Prostate gland (tissue), 2 donors: ENCODE measurements around the gene STK16. TPM values are rescaled to one million over a fixed set of nuclear protein-coding genes. Genes with fewer than 3 reads are reported as not detected.

Experiments
- DNase-seq: peaks from one replicate; pipeline ENCODE4 v3.0.0-alpha.2; 2019; ENCODE audit warnings: low spot score
- H3K27ac ChIP-seq, 2 donors: fragments of 200-600 bp; sonication (generic); 2 replicates each; pipeline ENCODE4 v1.5.1; 2017 to 2019
- H3K27me3 ChIP-seq: fragments of 200-600 bp; sonication (generic); replicated peaks from 2 replicates; pipeline ENCODE4 v1.5.1; 2019; ENCODE audit not compliant: insufficient read depth
- H3K36me3 ChIP-seq, 2 donors: fragments of 200-600 bp; sonication (generic); 1 replicate in 1 of 2; 2 replicates in 1 of 2; pipeline versions ENCODE4 v1.5.1 to v1.8.1; 2017 to 2019
- H3K4me1 ChIP-seq: fragments of 200-600 bp; sonication (generic); replicated peaks from 2 replicates; pipeline ENCODE4 v1.5.1; 2019
- H3K4me3 ChIP-seq, 2 donors: fragments of 200-600 bp; sonication (generic); 2 replicates each; pipeline ENCODE4 v1.5.1; 2017 to 2019
- H3K9me3 ChIP-seq: fragments of 200-600 bp; sonication (generic); 2 replicates; pipeline ENCODE4 v1.5.1; 2017
- CTCF ChIP-seq, 4 experiments: fragments of 200-600 bp in 2 of 4; fragments of 450-650 bp in 2 of 4; sonication (generic) in 2 of 4; IDR thresholded peaks; 1 replicate in 3 of 4; 2 replicates in 1 of 4; pipeline ENCODE4 v1.5.1; 2016 to 2019; ENCODE audit warnings: antibody characterized with exemption in 4 of 4, mild to moderate bottlenecking in 2 of 4, moderate library complexity in 2 of 4
- POLR2A ChIP-seq: fragments of 450-650 bp; IDR thresholded peaks from one replicate; pipeline ENCODE4 v1.6.1; 2016; ENCODE audit warnings: antibody characterized with exemption, mild to moderate bottlenecking
- POLR2AphosphoS5 ChIP-seq: sonication (generic); formaldehyde crosslinking; IDR thresholded peaks from one replicate; pipeline ENCODE4 v1.6.1; 2017; ENCODE audit warnings: antibody characterized with exemption
- WGBS: methylation state at CpG from one replicate; pipeline ENCODE4 v1.1.5; 2018; 5-methylcytosine and 5-hydroxymethylcytosine counted together
- intact Hi-C: fragments of 100-400 bp; cut with DNase I; formaldehyde crosslinking; loops from one replicate; pipeline ENCODE4 v1.14.2; 2022
- total RNA-seq, 2 donors: library from RNA; depleted of rRNA; stranded (reverse); fragments of >200 nt; gene quantifications; one replicate each; pipeline ENCODE4 v1.1.0, GENCODE V29; 2016

STK16 gene
- total RNA-seq, 2 donors from 2014 or later, result 20.5 to 26.1 TPM

GRCh38 chr2:219274361-219274921 lies 29.2 kb downstream of the STK16 start:
- Histone ChIP-seq H3K4me1 (peaks cover 6% of the 10 kb centered on the region), H3K9me3 (no peaks in the 10 kb centered on the region), H3K27ac (peak overlapping the region; percentile 7 to 11), H3K27me3 (no peaks in the 10 kb centered on the region), H3K36me3 (no peaks in the 10 kb centered on the region), H3K4me3 (no peak overlapping the region)
- peak; percentile 39 for DNase-seq
- intact Hi-C loops, result no loop called here
- no peak for TF ChIP-seq POLR2A
- no peak for TF ChIP-seq POLR2AphosphoS5
- TF ChIP-seq CTCF (IDR thresholded peaks at IDR 0.05), result no peak
- 14% methylated on average over 6 of the region's 6 CpGs for WGBS

- TF ChIP-seq POLR2A (no peak), CTCF (IDR thresholded peaks at IDR 0.05) (peak; percentile 93 to 98 (median 95)), POLR2AphosphoS5 (peak; percentile 81)
- Histone ChIP-seq H3K27ac (peak overlapping the region; percentile 94 to 98), H3K27me3 (no peaks in the 10 kb centered on the region), H3K9me3 (no peaks in the 10 kb centered on the region), H3K36me3 (peaks cover 0 to 8% of the 10 kb centered on the region in 2 donors), H3K4me3 (no peak overlapping the region), H3K4me1 (peaks cover 13% of the 10 kb centered on the region)
- WGBS, result 29% methylated on average over 25 of the region's 25 CpGs
- DNase-seq, result peak; percentile 70
- intact Hi-C loops, result loop anchor here (2.0 kb wide), 1 partner anchor 17 kb away; no protein-coding TSS in a partner anchor
Measured at GRCh38 chr2:219277703-219278654, 32.7 kb downstream of the STK16 start.

GRCh38 chr2:219278655-219279150 lies 33.4 kb downstream of the STK16 start:
- WGBS, result 9% methylated on average over 9 of the region's 9 CpGs
- H3K9me3 ChIP-seq, result no peaks in the 10 kb centered on the region

DNA sequence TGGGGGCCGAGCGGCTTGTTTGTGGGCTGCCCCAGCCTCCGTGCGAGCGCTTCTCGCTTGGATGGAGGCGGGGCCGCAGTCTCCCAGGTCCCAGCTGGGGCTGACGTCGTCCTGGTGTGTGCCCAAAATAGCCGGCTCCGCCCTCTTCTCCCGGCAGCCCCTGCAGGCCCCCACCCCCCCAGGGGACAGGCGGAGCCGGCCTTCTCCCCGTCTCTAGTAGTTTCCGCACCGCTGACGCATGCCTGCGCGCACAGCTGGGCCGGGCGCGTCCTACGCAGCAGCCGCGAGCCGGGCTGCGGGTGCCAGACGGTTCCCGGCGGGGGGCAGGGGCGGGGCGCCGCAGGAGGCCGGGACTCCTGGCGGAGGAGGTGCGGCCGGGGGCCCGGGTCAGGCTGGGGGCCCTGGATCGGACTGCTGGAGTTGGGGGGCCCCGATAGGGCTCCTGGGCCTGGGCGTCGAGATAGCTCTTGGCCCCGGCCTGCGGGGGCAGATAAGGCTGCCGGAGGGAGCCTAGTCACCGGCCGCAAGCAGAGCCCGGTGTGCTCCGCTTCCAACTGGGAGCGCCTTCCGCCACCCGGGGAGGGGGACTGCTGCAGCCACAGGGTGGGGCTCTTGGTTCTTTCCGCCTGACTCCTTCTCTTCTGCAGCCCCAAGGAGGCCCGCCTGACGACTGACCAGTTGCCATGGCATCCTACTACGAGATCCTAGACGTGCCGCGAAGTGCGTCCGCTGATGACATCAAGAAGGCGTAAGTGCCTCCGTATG lies 34.1 kb downstream of the STK16 start, which contains the start of gene DNAJB2:
DNAJB2 (plus strand) TSS at position 216 of the 765 bp plus-strand sequence; CDS start at position 684, 468 bp downstream.
- peak within 1 kb of the TSS; percentile 94 to 98 for H3K27ac ChIP-seq
- TF ChIP-seq POLR2AphosphoS5 (peak; percentile 98), CTCF (IDR thresholded peaks at IDR 0.05) (no peak), POLR2A (peak; percentile 95)
- H3K27me3 ChIP-seq, result no peaks in the 10 kb centered on the region
- peaks cover 0 to 9% of the 10 kb centered on the region in 2 donors for H3K36me3 ChIP-seq
- peak; percentile 99 for DNase-seq
- H3K9me3 ChIP-seq, result no peaks in the 10 kb centered on the region
- WGBS, result 1% methylated on average over 51 of the region's 65 CpGs
- peak within 1 kb of the TSS; percentile 64 to 77 for H3K4me3 ChIP-seq
- peaks cover 13% of the 10 kb centered on the region for H3K4me1 ChIP-seq
- intact Hi-C loops, result loop anchor here (2.0 kb wide), 1 partner anchor 15 kb away; no protein-coding TSS in a partner anchor

More at GRCh38 chr2:219278655-219279150, 33.4 kb downstream of the STK16 start:
- Histone ChIP-seq H3K4me3 (peak overlapping the region; percentile 64 to 77), H3K27ac (peak overlapping the region; percentile 94 to 98), H3K36me3 (peaks cover 0 to 9% of the 10 kb centered on the region in 2 donors), H3K4me1 (peaks cover 13% of the 10 kb centered on the region), H3K27me3 (no peaks in the 10 kb centered on the region)
- DNase-seq, result no peak
- TF ChIP-seq CTCF (IDR thresholded peaks at IDR 0.05) (peak in 1 of 4 experiments; percentile 21), POLR2AphosphoS5 (no peak)
- intact Hi-C loops, result loop anchor here (2.0 kb wide), 1 partner anchor 16 kb away; no protein-coding TSS in a partner anchor
